Measurements from ENCODE around the gene HAUS8. TPM values are rescaled to one million over a fixed set of nuclear protein-coding genes. Genes with fewer than 3 reads are reported as not detected.
"Not testable (repeated sequence)": the region's sequence is repeated elsewhere in the genome, so short reads cannot be mapped to it uniquely, and the experiment has no call there.

The HAUS8 gene
- total RNA-seq, 1 donor from 2014 or later = 5.9 TPM

GRCh38 chr19:17049711-17050280 is 25.5 kb downstream of the HAUS8 start:
- ATAC-seq (no peak), DNase-seq (ENCODE audit: low spot score) (no peak)
- intact Hi-C loops (cut with DNase I) = no loop called here

- ATAC-seq = peak; percentile 50
- no peak for DNase-seq (ENCODE audit: low spot score)
- intact Hi-C loops (cut with DNase I) = no loop called here
Measured at GRCh38 chr19:17048885-17049453, 26.3 kb downstream of the HAUS8 start.

DNA sequence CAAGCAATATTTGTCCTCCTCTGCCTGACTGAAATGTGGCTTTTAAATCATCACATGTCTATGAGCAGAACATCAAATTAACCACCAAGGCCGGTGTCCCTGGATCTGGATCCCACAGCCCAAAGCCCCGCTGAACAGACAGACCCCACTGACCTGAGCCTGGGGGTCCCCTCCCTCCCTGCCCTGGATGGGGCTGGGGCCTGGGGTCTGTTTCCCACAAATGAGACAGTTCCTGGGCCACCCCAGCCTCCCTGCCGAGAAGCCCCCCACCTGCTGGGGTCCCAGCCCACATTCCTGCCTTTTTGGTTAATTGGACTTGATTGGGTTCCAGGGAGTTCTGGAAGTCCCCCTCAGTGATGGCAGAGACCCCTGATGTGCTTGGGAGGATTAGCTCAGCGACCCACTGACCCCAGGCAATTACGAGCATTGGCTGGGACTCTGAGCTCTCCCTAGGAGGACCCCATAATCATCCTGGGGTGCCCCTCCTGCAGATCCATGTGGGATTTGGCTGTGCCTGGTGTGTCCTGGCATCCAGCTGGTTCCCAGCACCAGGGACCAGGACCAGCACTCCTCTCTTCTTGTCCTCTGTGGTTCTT is 29.2 kb downstream of the HAUS8 start:
- no peak for DNase-seq (ENCODE audit: low spot score)
- intact Hi-C loops (cut with DNase I) = no loop called here
- ATAC-seq = no peak

DNA sequence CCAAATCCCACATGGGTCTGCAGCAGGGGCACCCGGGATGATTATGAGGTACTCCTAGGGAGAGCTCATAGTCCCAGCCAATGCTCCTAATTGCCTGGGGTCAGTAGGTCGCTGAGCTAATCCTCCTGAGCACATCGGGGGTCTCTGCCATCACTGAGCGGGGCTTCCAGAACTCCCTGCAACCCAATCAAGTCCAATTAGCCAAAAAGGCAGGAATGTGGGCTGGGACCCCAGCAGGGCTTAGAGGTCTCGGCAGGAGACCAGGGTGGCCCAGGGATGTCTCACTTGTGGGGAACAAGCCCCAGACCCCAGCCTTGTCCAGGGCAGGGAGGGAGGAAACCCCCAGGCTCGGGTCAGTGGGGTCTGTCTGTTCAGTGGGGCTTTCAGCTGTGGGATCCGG is 31.5 kb downstream of the HAUS8 start:
- ATAC-seq (no peak), DNase-seq (ENCODE audit: low spot score) (no peak)
- intact Hi-C loops (cut with DNase I) = no loop called here

DNA sequence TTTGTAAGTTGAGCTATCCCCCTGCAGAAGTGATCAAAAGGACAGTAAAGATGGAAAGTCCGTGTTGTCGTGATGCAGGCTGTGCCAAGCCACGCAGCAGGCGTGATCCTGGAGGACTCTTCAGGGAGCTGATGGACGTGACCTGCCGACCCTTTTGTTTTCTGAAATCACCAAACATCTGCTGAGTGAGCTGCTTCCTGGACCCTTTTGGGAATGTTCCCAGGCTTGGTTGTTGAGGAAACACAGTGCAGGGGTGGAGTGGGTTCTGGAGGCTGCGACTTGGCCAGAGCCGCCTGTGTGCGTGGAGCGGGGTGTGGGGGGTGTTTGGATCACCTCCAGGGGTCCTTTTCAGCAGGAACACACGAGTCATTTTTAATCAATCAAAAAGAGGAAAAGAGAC is 33.3 kb downstream of the HAUS8 start:
- ATAC-seq (peak; percentile 80), DNase-seq (ENCODE audit: low spot score) (no peak)
- intact Hi-C loops (cut with DNase I) = no loop called here

DNA sequence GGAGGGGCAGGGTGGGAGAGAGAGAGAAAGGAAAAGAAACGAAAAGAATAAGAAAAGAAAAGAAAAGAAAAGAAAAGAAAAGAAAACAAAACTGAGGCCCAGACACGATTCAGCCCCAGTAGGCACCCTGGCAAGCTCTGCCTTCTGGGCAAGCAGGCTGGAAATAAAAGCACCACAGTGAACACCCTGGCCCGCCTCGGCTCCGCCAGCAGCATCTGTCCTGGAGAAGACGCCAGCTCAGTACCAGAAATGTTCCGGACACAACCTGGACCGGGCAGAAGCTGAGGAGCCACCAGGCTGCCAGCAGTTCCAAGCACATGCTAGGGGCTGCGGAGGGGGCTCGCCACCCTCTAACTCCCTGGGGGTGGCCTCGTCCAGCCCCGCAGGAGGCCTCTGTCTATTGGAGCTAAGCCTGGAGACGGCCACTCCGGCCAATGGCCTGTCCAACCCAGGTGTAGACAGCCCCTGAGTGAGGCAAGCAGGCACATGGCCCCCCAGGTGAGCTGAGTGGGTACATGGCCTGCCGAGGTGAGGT is 37.2 kb downstream of the HAUS8 start:
- intact Hi-C loops (cut with DNase I) = loop anchor here (5.0 kb wide), 1 partner anchor 869 kb away; no protein-coding TSS in a partner anchor
- no peak for ATAC-seq
- DNase-seq (ENCODE audit: low spot score) = no peak

GRCh38 chr19:17037184-17037583 is 38.1 kb downstream of the HAUS8 start:
- ATAC-seq (no peak), DNase-seq (ENCODE audit: low spot score) (no peak)
- intact Hi-C loops (cut with DNase I) = loop anchor here (5.0 kb wide), 1 partner anchor 870 kb away; no protein-coding TSS in a partner anchor

- intact Hi-C loops (cut with DNase I) = loop anchor here (5.0 kb wide), 1 partner anchor 871 kb away; no protein-coding TSS in a partner anchor
- DNase-seq (ENCODE audit: low spot score) (no peak), ATAC-seq (no peak)
Measured at GRCh38 chr19:17036640-17037039, 38.6 kb downstream of the HAUS8 start.

DNA sequence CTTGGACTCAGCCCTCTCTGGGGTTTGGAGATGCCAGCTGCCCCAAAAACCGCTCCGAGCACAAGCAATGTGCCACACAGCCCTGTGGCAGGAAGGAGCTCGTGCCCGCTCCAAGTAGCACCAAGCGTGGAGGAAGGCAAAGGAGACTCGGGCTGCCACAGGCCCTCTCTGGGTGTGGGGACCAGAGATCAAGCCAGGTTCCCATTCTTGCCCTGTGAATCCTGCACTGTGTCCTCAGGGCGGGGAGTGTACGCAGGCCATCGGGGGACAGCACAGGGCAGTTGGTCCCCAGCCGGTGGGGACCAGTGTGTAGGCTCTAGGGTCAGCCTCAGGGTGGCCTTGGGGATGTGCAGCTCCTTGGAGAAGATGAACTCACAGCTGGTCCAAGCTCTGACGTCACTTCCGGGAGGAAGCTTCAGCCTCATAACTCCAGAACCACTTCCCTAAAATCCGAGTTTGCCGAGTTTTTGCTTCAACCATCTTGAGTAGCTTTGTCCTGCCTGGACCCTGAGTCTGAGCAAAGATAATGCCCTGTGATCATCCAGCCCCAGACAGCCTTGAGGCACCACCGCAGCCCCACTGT is 39.3 kb downstream of the HAUS8 start:
- intact Hi-C loops (cut with DNase I) = loop anchor here (5.0 kb wide), 1 partner anchor 871 kb away; no protein-coding TSS in a partner anchor
- DNase-seq (ENCODE audit: low spot score) = no peak
- ATAC-seq = peak; percentile 38

DNA sequence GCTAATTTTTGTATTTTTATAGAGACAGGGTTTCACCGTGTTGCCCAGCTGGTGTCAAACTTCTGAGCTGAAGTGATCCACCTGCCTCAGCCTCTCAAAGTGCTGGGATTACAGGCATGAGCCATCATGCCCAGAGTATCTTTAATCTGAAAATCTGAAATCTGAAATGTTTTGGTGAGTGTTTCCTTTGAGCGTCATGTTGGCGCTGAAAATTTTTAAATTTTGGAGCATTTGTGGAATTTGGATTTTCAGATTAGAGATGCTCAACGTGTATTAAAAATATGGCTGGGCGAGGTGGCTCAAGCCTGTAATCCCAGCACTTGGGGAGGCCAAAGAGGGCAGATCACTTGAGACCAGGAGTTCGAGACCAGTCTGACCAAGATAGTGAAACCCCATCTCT is 43.5 kb downstream of the HAUS8 start:
- DNase-seq (ENCODE audit: low spot score) (no peak), ATAC-seq (no peak)
- intact Hi-C loops (cut with DNase I) = no loop called here

DNA sequence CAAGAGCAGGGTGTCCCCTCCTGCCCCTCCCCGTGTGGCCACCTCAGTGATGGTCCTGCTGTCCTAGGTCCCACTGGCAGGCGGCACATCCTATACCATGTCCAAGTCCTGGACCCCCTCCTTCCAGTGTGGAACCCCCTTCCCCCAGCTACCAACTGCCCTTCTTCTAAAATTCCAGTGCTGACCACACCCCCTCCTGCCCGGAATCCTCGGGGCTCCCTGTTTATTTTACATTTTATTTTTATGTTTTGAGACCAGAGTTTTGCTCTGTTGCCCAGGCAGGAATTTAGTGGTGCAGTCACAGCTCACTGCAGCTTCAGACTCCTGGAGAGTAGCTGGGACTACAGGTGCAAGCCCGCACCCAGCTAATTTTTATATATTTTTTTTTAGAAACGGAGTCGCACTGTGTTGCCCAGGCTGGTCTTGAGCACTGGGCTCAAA is 47.7 kb downstream of the HAUS8 start:
- intact Hi-C loops (cut with DNase I) = no loop called here
- DNase-seq (ENCODE audit: low spot score) = no peak
- no peak for ATAC-seq

- ATAC-seq (no peak), DNase-seq (ENCODE audit: low spot score) (no peak)
- intact Hi-C loops (cut with DNase I) = no loop called here
Measured at GRCh38 chr19:17026706-17027534, 48.3 kb downstream of the HAUS8 start, which contains the start of gene CPAMD8. TSS of gene CPAMD8 (minus strand) at chr19:17026810. CDS start at chr19:17026642, 168 bp downstream.

DNA sequence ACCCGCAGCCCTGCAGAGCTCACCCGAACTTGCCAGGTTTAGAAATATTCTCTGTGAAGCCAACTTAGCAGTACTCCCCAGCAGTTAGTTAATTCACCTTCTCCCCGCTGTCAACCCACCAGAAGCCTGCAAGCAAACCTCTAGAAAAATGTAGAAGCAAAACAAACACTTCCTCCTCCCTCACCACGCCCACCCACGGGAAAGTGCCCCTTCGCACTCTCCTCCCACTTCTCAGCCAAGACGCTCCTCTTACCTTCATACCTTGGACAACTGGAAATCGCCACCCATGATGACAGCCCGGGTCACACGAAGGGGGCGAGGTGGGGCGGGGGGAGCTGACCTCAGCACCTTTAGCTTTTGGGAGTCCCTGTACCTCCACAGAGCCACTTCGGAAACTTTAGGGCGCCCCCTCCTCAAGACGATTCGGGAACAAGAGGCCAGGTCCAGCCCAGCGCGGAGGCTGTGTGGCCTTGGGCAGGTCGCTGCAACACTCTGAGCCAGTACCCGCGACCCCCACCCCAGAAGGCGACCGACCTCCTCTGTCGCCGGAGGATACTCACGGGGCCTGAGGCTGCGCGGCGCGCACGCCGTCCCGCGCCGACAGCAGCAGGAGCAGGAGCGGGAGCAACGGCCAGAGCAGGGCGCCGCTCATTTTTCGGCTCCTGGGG is 49.1 kb downstream of the HAUS8 start:
- no peak for ATAC-seq
- no peak for DNase-seq (ENCODE audit: low spot score)
- intact Hi-C loops (cut with DNase I) = no loop called here

GRCh38 chr19:17025361-17025760 is 49.9 kb downstream of the HAUS8 start:
- intact Hi-C loops (cut with DNase I) = no loop called here
- ATAC-seq = no peak
- DNase-seq (ENCODE audit: low spot score) = no peak

- ATAC-seq; DNase-seq (ENCODE audit: low spot score); intact Hi-C loops (cut with DNase I): not testable (repeated sequence)
Measured at GRCh38 chr19:17024941-17025340, 50.3 kb downstream of the HAUS8 start.

DNA sequence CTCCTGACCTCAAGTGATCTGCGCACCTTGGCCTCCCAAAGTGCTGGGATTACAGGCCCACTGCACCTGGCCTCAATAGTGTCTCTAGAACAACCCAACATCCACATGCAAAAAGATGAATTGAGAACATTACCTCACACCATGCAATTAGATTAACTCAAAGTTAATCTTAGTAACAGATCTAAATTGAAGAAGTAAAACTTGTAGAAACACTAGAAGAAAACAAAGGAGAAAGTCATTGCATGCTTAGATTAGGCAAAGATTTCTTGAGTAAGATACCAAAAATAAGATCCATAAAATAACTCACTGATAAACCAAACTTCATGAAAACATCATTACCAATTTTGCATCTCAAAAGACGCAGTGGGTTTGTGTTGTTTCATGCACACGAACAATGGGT is 51.4 kb downstream of the HAUS8 start:
- DNase-seq (ENCODE audit: low spot score) (no peak), ATAC-seq (no peak)
- intact Hi-C loops (cut with DNase I) = no loop called here

DNA sequence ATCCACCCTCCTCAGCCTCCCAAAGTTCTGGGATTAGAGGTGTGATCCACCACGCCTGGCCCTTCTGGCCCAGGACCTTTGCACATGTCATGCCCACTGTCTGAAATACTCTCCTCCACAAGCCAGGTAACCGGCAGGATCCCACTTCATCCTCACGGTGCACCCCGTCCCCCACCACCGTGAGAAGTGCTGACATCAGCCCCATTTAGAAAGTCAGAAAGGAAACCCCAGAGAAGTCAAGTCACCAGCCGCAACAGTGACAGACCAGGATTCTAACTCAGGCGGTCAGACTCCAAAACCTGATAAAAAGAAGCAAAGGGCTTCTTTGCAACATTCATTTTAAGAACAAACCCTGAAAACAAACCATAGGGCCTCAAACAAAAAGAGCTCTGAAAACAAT is 52.5 kb downstream of the HAUS8 start:
- ATAC-seq = no peak
- intact Hi-C loops (cut with DNase I) = no loop called here

GRCh38 chr19:17021793-17022590 is 53.3 kb downstream of the HAUS8 start:
- DNase-seq (ENCODE audit: low spot score) (no peak), ATAC-seq (peak; percentile 51)
- intact Hi-C loops (cut with DNase I) = no loop called here

More for the DNA sequence above, 52.5 kb downstream of the HAUS8 start:
- no peak for DNase-seq (ENCODE audit: low spot score)
